ENCODE results near the gene NEFH. TPM values are rescaled to one million over a fixed set of nuclear protein-coding genes. Genes with fewer than 3 reads are reported as not detected.

The NEFH gene
- total RNA-seq, 1 experiment from 2014 or later = not detected

DNA sequence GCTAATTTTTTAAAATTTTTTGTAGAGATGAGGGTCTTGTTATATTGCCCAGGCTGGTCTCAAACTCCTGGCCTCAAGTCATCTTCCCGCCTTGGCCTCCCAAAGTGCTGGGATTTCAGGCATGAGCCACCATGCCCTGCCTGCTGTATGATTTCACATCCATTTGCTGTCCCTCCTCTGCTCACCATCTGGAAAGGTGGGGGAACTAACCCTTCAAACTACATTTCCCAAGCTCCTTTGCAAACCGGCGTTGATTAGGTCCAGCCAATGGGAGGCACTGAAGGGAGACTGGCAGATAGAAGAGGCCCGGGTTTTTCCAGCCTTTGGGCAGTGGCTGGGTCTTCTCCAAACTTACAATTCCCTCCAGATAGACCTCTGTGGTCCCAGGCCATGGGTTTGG lies 22.3 kb upstream of the NEFH start:
- H3K79me2 ChIP-seq (ENCODE audit: insufficient read depth, low read length) = no peaks in the 10 kb centered on the region
- H3K9ac ChIP-seq (ENCODE audit: low read length) = no peak overlapping the region
- no peaks in the 10 kb centered on the region for H4K20me1 ChIP-seq (ENCODE audit: insufficient read depth)
- ChIA-PET POLR2A (no interaction called here), CTCF (interaction anchor here (1.0 kb wide), 2 partner anchors 14 to 96 kb away, joined by 5 to 14 read pairs; partner anchors contain the start of gene THOC5), RAD21 (ENCODE audit: low non-redundant PET in 1 of 2, low total read pairs in 2 of 2, uncharacterized antibody in 2 of 2, unreplicated experiment in 2 of 2) (no interaction called here)
- H3K4me3 ChIP-seq (replicated peaks in 1 of 2; ENCODE audit: low read depth in 1 of 2, low read length in 2 of 2) = no peak overlapping the region
- H3K9me2 ChIP-seq (ENCODE audit: insufficient read depth) = no peaks in the 10 kb centered on the region
- peak; percentile 99 for ATAC-seq
- no peaks in the 10 kb centered on the region for H3K27me3 ChIP-seq (ENCODE audit: insufficient read depth, low read length)
- H3K4me1 ChIP-seq (ENCODE audit: control insufficient read depth in 1 of 2, insufficient read depth in 2 of 2, low read length in 2 of 2) = peaks cover 0 to 6% of the 10 kb centered on the region in 2 experiments; a peak in 1 of 4 replicates
- H3K9me3 ChIP-seq (ENCODE audit: control insufficient read depth in 1 of 2, insufficient read depth in 1 of 2, low read depth in 1 of 2, low read length in 2 of 2) = no peaks in the 10 kb centered on the region
- no peak overlapping the region for H3K27ac ChIP-seq (ENCODE audit: low read depth, low read length)
- no peak for TF ChIP-seq POLR2A (IDR thresholded peaks at IDR 0.05; ENCODE audit: borderline replicate concordance, extremely low read depth, insufficient read depth, insufficient read length)
- TF ChIP-seq SP1 (IDR thresholded peaks at IDR 0.05; ENCODE audit: low read depth) = peak; percentile 55
- no peak for TF ChIP-seq YY1 (IDR thresholded peaks at IDR 0.05; ENCODE audit: extremely low read depth, insufficient replicate concordance, low read depth, low read length)
- TF ChIP-seq ZFX (IDR thresholded peaks at IDR 0.05) = no peak
- no peaks in the 10 kb centered on the region for H3K36me3 ChIP-seq (ENCODE audit: control insufficient read depth in 1 of 2, insufficient read depth in 2 of 2, low read length in 2 of 2)
- peak overlapping the region; percentile 19 for H3K4me2 ChIP-seq (ENCODE audit: low read length)
- intact Hi-C loops (cut with micrococcal nuclease) = no loop called here
- BruUV-seq (replicated peaks) = no TSS peak
- peak; percentile 70 for DNase-seq (ENCODE audit: low read depth, low spot score)
- peak overlapping the region; percentile 59 for H2AFZ ChIP-seq (ENCODE audit: low read depth, low read length, poor library complexity, severe bottlenecking)

- no peak overlapping the region for H3K4me3 ChIP-seq (replicated peaks in 1 of 2; ENCODE audit: low read depth in 1 of 2, low read length in 2 of 2)
- CTCF ChIA-PET = no interaction called here
- TF ChIP-seq CEBPB (IDR thresholded peaks at IDR 0.05; ENCODE audit: low read depth) (no peak), POLR2AphosphoS5 (IDR thresholded peaks at IDR 0.05; ENCODE audit: low read depth, low read length) (no peak), ELF1 (IDR thresholded peaks at IDR 0.05; ENCODE audit: borderline replicate concordance, low read depth) (no peak), CTCF (IDR thresholded peaks at IDR 0.05 in 2 of 3, conservative IDR thresholded peaks at IDR 0.05 in 1 of 3; ENCODE audit: borderline replicate concordance in 1 of 3, insufficient read depth in 1 of 3, low read depth in 2 of 3, low read length in 2 of 3) (no peak), EZH2phosphoT487 (IDR thresholded peaks at IDR 0.05; ENCODE audit: borderline replicate concordance) (no peak)
- no TSS peak for BruUV-seq (replicated peaks)
- no peaks in the 10 kb centered on the region for H3K9me2 ChIP-seq (ENCODE audit: insufficient read depth)
- ATAC-seq = no peak
- H3K36me3 ChIP-seq (ENCODE audit: control insufficient read depth in 1 of 2, insufficient read depth in 2 of 2, low read length in 2 of 2) = no peaks in the 10 kb centered on the region
- H3K27me3 ChIP-seq (ENCODE audit: insufficient read depth, low read length) = no peaks in the 10 kb centered on the region
- H2AFZ ChIP-seq (ENCODE audit: low read depth, low read length, poor library complexity, severe bottlenecking) = no peak overlapping the region
- peaks cover 0 to 6% of the 10 kb centered on the region in 2 experiments; a peak in 1 of 4 replicates for H3K4me1 ChIP-seq (ENCODE audit: control insufficient read depth in 1 of 2, insufficient read depth in 2 of 2, low read length in 2 of 2)
- no peak overlapping the region for H3K4me2 ChIP-seq (ENCODE audit: low read length)
- H3K9ac ChIP-seq (ENCODE audit: low read length) = no peak overlapping the region
- intact Hi-C loops (cut with micrococcal nuclease) = no loop called here
- POLR2A ChIA-PET = no interaction called here
- DNase-seq (ENCODE audit: low read depth, low spot score) = no peak
- RAD21 ChIA-PET (ENCODE audit: low non-redundant PET in 1 of 2, low total read pairs in 2 of 2, uncharacterized antibody in 2 of 2, unreplicated experiment in 2 of 2) = interaction anchor here in 1 of 2 experiments (0.7 kb wide), 1 partner anchor 129 kb away, joined by 3 read pairs; no protein-coding TSS in a partner anchor
- H3K9me3 ChIP-seq (ENCODE audit: control insufficient read depth in 1 of 2, insufficient read depth in 1 of 2, low read depth in 1 of 2, low read length in 2 of 2) = no peaks in the 10 kb centered on the region
- no peaks in the 10 kb centered on the region for H4K20me1 ChIP-seq (ENCODE audit: insufficient read depth)
- H3K79me2 ChIP-seq (ENCODE audit: insufficient read depth, low read length) = no peaks in the 10 kb centered on the region
- no peak overlapping the region for H3K27ac ChIP-seq (ENCODE audit: low read depth, low read length)
Measured at GRCh38 chr22:29458551-29458950, 21.5 kb upstream of the NEFH start.
